GM12878 (cell line): Measurements from ENCODE around the gene KISS1R. TPM values are rescaled to one million over a fixed set of nuclear protein-coding genes. Genes with fewer than 3 reads are reported as not detected.
A peak's percentile ranks its signal among the peaks of the same experiment; 100 is the strongest.

Experiments
- E2F4 ChIP-seq: IDR thresholded peaks from 2 replicates; pipeline ENCODE4 v1.6.1; 2012; ENCODE audit warnings: low read depth, low read length, improper control_type of control experiment
- FOXK2 ChIP-seq: fragments of 450-650 bp; IDR thresholded peaks from 2 replicates; pipeline ENCODE4 v1.6.1; 2017; ENCODE audit warnings: mild to moderate bottlenecking, moderate library complexity
- GATAD2B ChIP-seq: fragments of 450-650 bp; conservative IDR thresholded peaks from 2 replicates; pipeline ENCODE4 v1.6.1; 2017; ENCODE audit warnings: low read depth, mild to moderate bottlenecking, moderate library complexity
- HSF1 ChIP-seq: fragments of 150-350 bp; IDR thresholded peaks from 2 replicates; pipeline ENCODE4 v1.6.1; 2014; ENCODE audit warnings: mild to moderate bottlenecking, low read depth, low read length
- MAX ChIP-seq: IDR thresholded peaks from 2 replicates; pipeline ENCODE4 v1.6.1; 2012; ENCODE audit warnings: low read depth, low read length, improper control_type of control experiment
- MXI1 ChIP-seq: fragments of 150-350 bp; IDR thresholded peaks from 2 replicates; pipeline ENCODE4 v1.6.1; 2011; ENCODE audit warnings: low read depth, mild to moderate bottlenecking, inconsistent platforms, low read length, improper control_type of control experiment
- MYC ChIP-seq: IDR thresholded peaks from 2 replicates; pipeline ENCODE4 v1.6.1; 2011; ENCODE audit warnings: mild to moderate bottlenecking, low read length, moderate library complexity, inconsistent platforms; ENCODE audit not compliant: insufficient read depth, insufficient replicate concordance, insufficient read length, severe bottlenecking
- RBBP5 ChIP-seq: fragments of 200-600 bp; sonication (generic); conservative IDR thresholded peaks from 2 replicates; pipeline ENCODE4 v1.6.1; 2016
- RELA ChIP-seq: fragments of 450-650 bp; IDR thresholded peaks from 2 replicates; pipeline ENCODE4 v1.8.0; 2014; ENCODE audit warnings: borderline replicate concordance; ENCODE audit not compliant: partially characterized antibody
- RELB ChIP-seq: fragments of 450-650 bp; IDR thresholded peaks from 2 replicates; pipeline ENCODE4 v1.6.1; 2017; ENCODE audit warnings: low read depth, mild to moderate bottlenecking, moderate library complexity
- SMAD1 ChIP-seq: fragments of 450-650 bp; IDR thresholded peaks from 2 replicates; pipeline ENCODE4 v1.6.1; 2018; ENCODE audit warnings: mild to moderate bottlenecking, low read depth; ENCODE audit not compliant: partially characterized antibody
- SREBF1 ChIP-seq: IDR thresholded peaks from 2 replicates; pipeline ENCODE4 v1.6.1; 2012; ENCODE audit warnings: mild to moderate bottlenecking, low read length
- TBL1XR1 ChIP-seq: IDR thresholded peaks from 2 replicates; pipeline ENCODE4 v1.6.1; 2012; ENCODE audit warnings: low read depth, low read length, improper control_type of control experiment
- TCF12 ChIP-seq: IDR thresholded peaks from 2 replicates; pipeline ENCODE4 v1.6.1; 2011; ENCODE audit warnings: low read depth, mild to moderate bottlenecking, low read length
- ZNF217 ChIP-seq: fragments of 450-650 bp; IDR thresholded peaks from 2 replicates; pipeline ENCODE4 v1.6.1; 2017; ENCODE audit warnings: antibody characterized with exemption, mild to moderate bottlenecking
- polyA plus RNA-seq, 11 experiments: library from polyadenylated mRNA; depleted of rRNA in 4 of 11; unstranded in 6 of 11; stranded (reverse) in 5 of 11; fragments of >200 nt; fragmentation: Nextera tagmentation in 4 of 11; fragmentation: Illumina TruSeq in 1 of 11; extraction: Ambion mirVana in 4 of 11; extraction: Trizol in 1 of 11; gene quantifications; 1 replicate in 1 of 11; 2 replicates in 10 of 11; pipeline versions ENCODE4 v1.2.1 to v1.2.3, GENCODE V29; 2011 to 2016; ENCODE audit warnings: inconsistent platforms in 2 of 11, missing spikeins in 2 of 11, low read depth in 1 of 11
- total RNA-seq, 4 experiments: library from RNA; depleted of rRNA in 3 of 4; stranded (reverse); fragments of >200 nt in 3 of 4; fragmentation: Illumina TruSeq in 1 of 4; extraction: Trizol in 1 of 4; gene quantifications; 2 replicates each; pipeline versions ENCODE4 v1.2.1 to v1.2.3, GENCODE V29; 2013 to 2021
- TF ChIP-seq, protein P1 (sequence below): IDR thresholded peaks from 2 replicates; pipeline ENCODE4 v1.6.1; 2011; ENCODE audit warnings: borderline replicate concordance, low read depth, mild to moderate bottlenecking, moderate library complexity, low read length; ENCODE audit not compliant: insufficient read depth, poor library complexity, severe bottlenecking
- TF ChIP-seq, protein P2 (sequence below): fragments of 450-650 bp; formaldehyde crosslinking; IDR thresholded peaks from 2 replicates; pipeline ENCODE4 v1.4.0; 2020; ENCODE audit warnings: mild to moderate bottlenecking, moderate library complexity

KISS1R gene
- total and polyA plus RNA-seq, 10 of the 15 experiments (the other 5 are each of a cell fraction or from before 2014, with no cell fraction given) = 0.13 to 2.7 (median 1.4) TPM; not detected in 3

DNA sequence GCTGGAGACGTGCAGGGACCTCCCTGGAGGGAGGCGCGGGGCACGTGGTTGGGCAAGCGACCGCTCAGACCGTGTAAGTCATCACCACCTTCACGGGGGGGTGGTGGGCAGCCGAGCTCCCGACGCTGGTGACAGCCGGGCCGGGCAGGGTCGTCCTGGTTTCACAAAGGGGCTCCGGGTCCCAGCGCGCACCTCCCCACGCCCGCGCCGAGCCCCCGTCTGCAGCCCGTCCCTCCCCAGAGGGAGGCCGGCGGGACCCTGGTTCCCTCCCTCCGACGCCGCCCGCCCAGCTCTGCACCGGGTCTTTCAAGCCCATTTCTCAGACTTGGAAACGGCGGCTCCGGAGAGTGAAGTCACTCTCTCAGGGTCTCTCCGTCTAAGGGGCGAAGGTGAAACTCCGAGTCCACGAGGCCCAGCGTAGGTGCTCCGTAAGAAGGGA, 8.0 kb downstream of the KISS1R start (continued):
- no peak for TF ChIP-seq TBL1XR1
- peak; percentile 87 for TF ChIP-seq MAX
- peak; percentile 85 for TF ChIP-seq ZNF217
- TF ChIP-seq, protein P1, sequence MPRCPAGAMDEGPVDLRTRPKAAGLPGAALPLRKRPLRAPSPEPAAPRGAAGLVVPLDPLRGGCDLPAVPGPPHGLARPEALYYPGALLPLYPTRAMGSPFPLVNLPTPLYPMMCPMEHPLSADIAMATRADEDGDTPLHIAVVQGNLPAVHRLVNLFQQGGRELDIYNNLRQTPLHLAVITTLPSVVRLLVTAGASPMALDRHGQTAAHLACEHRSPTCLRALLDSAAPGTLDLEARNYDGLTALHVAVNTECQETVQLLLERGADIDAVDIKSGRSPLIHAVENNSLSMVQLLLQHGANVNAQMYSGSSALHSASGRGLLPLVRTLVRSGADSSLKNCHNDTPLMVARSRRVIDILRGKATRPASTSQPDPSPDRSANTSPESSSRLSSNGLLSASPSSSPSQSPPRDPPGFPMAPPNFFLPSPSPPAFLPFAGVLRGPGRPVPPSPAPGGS = no peak
- TF ChIP-seq FOXK2 = no peak
- TF ChIP-seq GATAD2B = peak; percentile 76; the same call in 1 of the 2 replicates
- no peak for TF ChIP-seq RBBP5
- TF ChIP-seq RELA = no peak
- TF ChIP-seq SMAD1 = no peak
- TF ChIP-seq, protein P2, sequence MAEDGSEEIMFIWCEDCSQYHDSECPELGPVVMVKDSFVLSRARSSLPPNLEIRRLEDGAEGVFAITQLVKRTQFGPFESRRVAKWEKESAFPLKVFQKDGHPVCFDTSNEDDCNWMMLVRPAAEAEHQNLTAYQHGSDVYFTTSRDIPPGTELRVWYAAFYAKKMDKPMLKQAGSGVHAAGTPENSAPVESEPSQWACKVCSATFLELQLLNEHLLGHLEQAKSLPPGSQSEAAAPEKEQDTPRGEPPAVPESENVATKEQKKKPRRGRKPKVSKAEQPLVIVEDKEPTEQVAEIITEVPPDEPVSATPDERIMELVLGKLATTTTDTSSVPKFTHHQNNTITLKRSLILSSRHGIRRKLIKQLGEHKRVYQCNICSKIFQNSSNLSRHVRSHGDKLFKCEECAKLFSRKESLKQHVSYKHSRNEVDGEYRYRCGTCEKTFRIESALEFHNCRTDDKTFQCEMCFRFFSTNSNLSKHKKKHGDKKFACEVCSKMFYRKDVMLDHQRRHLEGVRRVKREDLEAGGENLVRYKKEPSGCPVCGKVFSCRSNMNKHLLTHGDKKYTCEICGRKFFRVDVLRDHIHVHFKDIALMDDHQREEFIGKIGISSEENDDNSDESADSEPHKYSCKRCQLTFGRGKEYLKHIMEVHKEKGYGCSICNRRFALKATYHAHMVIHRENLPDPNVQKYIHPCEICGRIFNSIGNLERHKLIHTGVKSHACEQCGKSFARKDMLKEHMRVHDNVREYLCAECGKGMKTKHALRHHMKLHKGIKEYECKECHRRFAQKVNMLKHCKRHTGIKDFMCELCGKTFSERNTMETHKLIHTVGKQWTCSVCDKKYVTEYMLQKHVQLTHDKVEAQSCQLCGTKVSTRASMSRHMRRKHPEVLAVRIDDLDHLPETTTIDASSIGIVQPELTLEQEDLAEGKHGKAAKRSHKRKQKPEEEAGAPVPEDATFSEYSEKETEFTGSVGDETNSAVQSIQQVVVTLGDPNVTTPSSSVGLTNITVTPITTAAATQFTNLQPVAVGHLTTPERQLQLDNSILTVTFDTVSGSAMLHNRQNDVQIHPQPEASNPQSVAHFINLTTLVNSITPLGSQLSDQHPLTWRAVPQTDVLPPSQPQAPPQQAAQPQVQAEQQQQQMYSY = no peak
- TF ChIP-seq HSF1 = 0 out of 2 replicates have a peak, but pooled peaks have one; percentile 27
- no peak; the same call in 1 of the 2 replicates for TF ChIP-seq MXI1
- no peak for TF ChIP-seq TCF12
- no peak for TF ChIP-seq SREBF1
- TF ChIP-seq E2F4 = no peak
- TF ChIP-seq MYC = peak; percentile 74
- no peak; the same call in 1 of the 2 replicates for TF ChIP-seq RELB
